HEK293T (cell line): ENCODE results near the gene B3GNT4.
"Not testable (repeated sequence)": the region's sequence is repeated elsewhere in the genome, so short reads cannot be mapped to it uniquely, and the experiment has no call there.

ENCODE experiments used
- CTCF ChIA-PET: fragments of 350-600 bp; formaldehyde crosslinking; extraction: SDS; loops from one replicate; lab custom pipeline; 2021; ENCODE audit warnings: antibody characterized with exemption, inconsistent platforms; lab: Yijun Ruan, JAX
- POLR2A ChIA-PET: fragments of 350-600 bp; formaldehyde crosslinking; extraction: SDS; loops from one replicate; lab custom pipeline; 2020; ENCODE audit warnings: antibody characterized with exemption, inconsistent platforms; lab: Yijun Ruan, JAX
- DNase-seq: peaks from one replicate; pipeline ENCODE4 v3.0.0; 2012; ENCODE audit warnings: mixed read lengths; ENCODE audit errors: extremely low spot score
- ARNT ChIP-seq: fragments of 450-650 bp; IDR thresholded peaks from 2 replicates; pipeline ENCODE4 v1.6.1; 2017; ENCODE audit warnings: mild to moderate bottlenecking
- BHLHE40 ChIP-seq: fragments of 450-650 bp; IDR thresholded peaks from 2 replicates; pipeline ENCODE4 v1.6.1; 2016; ENCODE audit warnings: mild to moderate bottlenecking, moderate library complexity, borderline replicate concordance
- CTBP1 ChIP-seq: fragments of 450-650 bp; IDR thresholded peaks from 2 replicates; pipeline ENCODE4 v1.6.1; 2016; ENCODE audit warnings: borderline replicate concordance
- ELF4 ChIP-seq: fragments of 450-650 bp; IDR thresholded peaks from 2 replicates; pipeline ENCODE4 v1.6.1; 2017; ENCODE audit warnings: antibody characterized with exemption
- FOXA1 ChIP-seq: fragments of 450-650 bp; IDR thresholded peaks from 2 replicates; pipeline ENCODE4 v1.6.1; 2016; ENCODE audit warnings: mild to moderate bottlenecking
- FOXK2 ChIP-seq: fragments of 450-650 bp; IDR thresholded peaks from 2 replicates; pipeline ENCODE4 v1.6.1; 2016; ENCODE audit warnings: mild to moderate bottlenecking
- FOXM1 ChIP-seq: fragments of 450-650 bp; IDR thresholded peaks from 2 replicates; pipeline ENCODE4 v1.6.1; 2017; ENCODE audit warnings: mild to moderate bottlenecking, borderline replicate concordance
- HDGF ChIP-seq: fragments of 450-650 bp; IDR thresholded peaks from 2 replicates; pipeline ENCODE4 v1.6.1; 2017; ENCODE audit warnings: antibody characterized with exemption, borderline replicate concordance
- NFRKB ChIP-seq: fragments of 450-650 bp; IDR thresholded peaks from 2 replicates; pipeline ENCODE4 v1.6.1; 2016; ENCODE audit warnings: mild to moderate bottlenecking, moderate library complexity
- PKNOX1 ChIP-seq: fragments of 450-650 bp; IDR thresholded peaks from 2 replicates; pipeline ENCODE4 v1.6.1; 2016
- SP1 ChIP-seq: fragments of 450-650 bp; IDR thresholded peaks from 2 replicates; pipeline ENCODE4 v1.6.1; 2017
- SUZ12 ChIP-seq: fragments of 450-650 bp; IDR thresholded peaks from 2 replicates; pipeline ENCODE4 v1.6.1; 2016; ENCODE audit warnings: mild to moderate bottlenecking
- TARDBP ChIP-seq: fragments of 450-650 bp; IDR thresholded peaks from 2 replicates; pipeline ENCODE4 v1.6.1; 2016
- ZNF384 ChIP-seq: fragments of 450-650 bp; IDR thresholded peaks from 2 replicates; pipeline ENCODE4 v1.6.1; 2016

Gene B3GNT4

GRCh38 chr12:122171399-122171798 is 32.1 kb upstream of the B3GNT4 start:
- POLR2A ChIA-PET: no interaction called here
- no peak for TF ChIP-seq NFRKB
- TF ChIP-seq PKNOX1: no peak
- no peak for TF ChIP-seq BHLHE40
- no peak for TF ChIP-seq FOXK2

DNA sequence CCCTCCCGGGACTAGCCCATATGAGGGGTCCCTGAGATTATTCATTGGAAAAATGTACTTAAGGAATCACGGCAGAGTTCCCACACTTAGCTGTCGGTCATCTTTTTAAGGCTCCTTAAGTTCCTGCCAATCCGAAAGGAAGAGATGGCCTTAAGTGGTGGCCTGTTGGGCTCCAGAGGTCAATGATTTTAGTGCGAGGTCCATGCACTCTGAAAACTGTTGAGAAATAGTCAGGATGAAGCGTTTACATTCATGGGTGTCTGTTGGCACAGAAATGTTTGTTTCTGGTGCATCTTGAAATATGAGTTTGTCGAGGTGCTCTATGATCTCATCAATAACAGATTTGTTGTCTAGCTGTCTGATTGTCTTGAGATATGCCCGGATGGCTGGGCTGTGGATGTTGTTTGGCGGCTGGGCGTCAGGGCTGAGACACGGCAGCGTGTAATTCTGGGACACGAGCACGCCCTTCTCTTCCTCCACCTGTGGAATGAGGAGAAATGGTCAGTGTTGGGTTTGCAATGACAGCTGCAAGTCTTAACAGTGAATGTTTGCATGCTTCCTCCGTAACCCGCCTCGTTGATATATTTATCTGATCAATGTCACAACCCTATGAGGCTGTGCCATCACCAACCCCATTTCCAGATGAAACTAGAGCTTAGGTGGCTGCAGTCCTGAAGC is 31.1 kb upstream of the B3GNT4 start:
- TF ChIP-seq FOXA1 (no peak), ZNF384 (no peak)
- POLR2A ChIA-PET: no interaction called here
- CTCF ChIA-PET: interaction anchor here (0.6 kb wide), 1 partner anchor 124 kb away, joined by 3 read pairs; no protein-coding TSS in a partner anchor
- no peak for DNase-seq

More at GRCh38 chr12:122171399-122171798, 32.1 kb upstream of the B3GNT4 start:
- CTCF ChIA-PET: no interaction called here
- DNase-seq: no peak

GRCh38 chr12:122174155-122174845 is 29.2 kb upstream of the B3GNT4 start, which contains the start of gene IL31:
TSS of gene IL31 (minus strand) at chr12:122174221. CDS start at chr12:122174172, 49 bp downstream.
- ChIA-PET POLR2A (no interaction called here), CTCF (interaction anchor here (0.6 kb wide), 1 partner anchor 85 kb away, joined by 13 read pairs; no protein-coding TSS in a partner anchor)
- DNase-seq: no peak
- TF ChIP-seq ELF4: no peak
- TF ChIP-seq FOXA1: no peak
- TF ChIP-seq FOXM1: no peak
- TF ChIP-seq FOXK2: no peak
- TF ChIP-seq ZNF384: no peak
- TF ChIP-seq ARNT: no peak
- TF ChIP-seq PKNOX1: no peak
- TF ChIP-seq SUZ12: no peak
- no peak for TF ChIP-seq SP1

- POLR2A ChIA-PET: not testable (repeated sequence)
- CTCF ChIA-PET: interaction anchor here (0.5 kb wide), 1 partner anchor 15 kb away, joined by 3 read pairs; no protein-coding TSS in a partner anchor
These were observed 27.0 kb upstream of the B3GNT4 start for GRCh38 chr12:122176473-122176872.

GRCh38 chr12:122182887-122183587 is 20.5 kb upstream of the B3GNT4 start, which contains the start of gene LRRC43:
TSS of gene LRRC43 (plus strand) at chr12:122183123. CDS start at chr12:122183145, 22 bp downstream.
- TF ChIP-seq TARDBP: no peak
- DNase-seq: no peak
- ChIA-PET CTCF (no interaction called here), POLR2A (no interaction called here)

More at GRCh38 chr12:122176473-122176872, 27.0 kb upstream of the B3GNT4 start:
- DNase-seq: not testable (repeated sequence)

GRCh38 chr12:122183588-122183940 is 19.9 kb upstream of the B3GNT4 start:
- CTCF ChIA-PET: no interaction called here
- DNase-seq: no peak
- POLR2A ChIA-PET: no interaction called here
- no peak for TF ChIP-seq TARDBP
- TF ChIP-seq NFRKB: no peak
- TF ChIP-seq SUZ12: no peak
- TF ChIP-seq PKNOX1: no peak
- TF ChIP-seq ZNF384: no peak
- no peak for TF ChIP-seq HDGF

GRCh38 chr12:122184517-122184916 is 19.0 kb upstream of the B3GNT4 start:
- TF ChIP-seq ELF4 (no peak), FOXM1 (no peak), FOXK2 (no peak), NFRKB (no peak), HDGF (no peak), TARDBP (no peak), CTBP1 (no peak)
- no peak for DNase-seq
- POLR2A ChIA-PET: no interaction called here
- CTCF ChIA-PET: no interaction called here
